SHP77 (cell line): Measurements from ENCODE around the gene GLRA1.
"Not testable (repeated sequence)": the region's sequence is repeated elsewhere in the genome, so short reads cannot be mapped to it uniquely, and the experiment has no call there.

Experiments
- DNase-seq, 2 experiments: peaks; one replicate each; lab custom pipeline; 2025; lab: John Stamatoyannopoulos, UW

The GLRA1 gene

GRCh38 chr5:151881621-151882225 lies 42.9 kb downstream of the GLRA1 start:
- DNase-seq, result no peak

GRCh38 chr5:151880324-151880723 lies 44.3 kb downstream of the GLRA1 start:
- no peak for DNase-seq

DNA sequence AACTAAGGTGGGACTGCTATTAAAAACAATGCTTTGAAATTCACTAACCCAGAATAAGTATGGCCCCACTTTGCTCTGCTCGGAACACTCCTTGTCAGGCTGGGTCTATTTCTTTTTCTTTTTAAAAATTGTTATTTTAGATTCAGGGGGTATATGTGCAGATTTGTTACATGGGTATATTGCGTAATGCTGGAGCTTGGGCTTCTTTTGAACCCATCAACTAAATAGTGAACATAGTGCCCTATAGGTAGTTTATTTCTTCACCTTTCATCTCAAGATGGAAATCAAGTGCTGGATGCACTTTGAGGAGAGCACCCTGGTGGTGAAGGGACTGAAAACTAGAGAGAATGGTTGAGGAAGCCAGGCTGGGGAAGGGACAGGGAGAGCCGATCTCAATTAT lies 51.0 kb downstream of the GLRA1 start:
- no peak for DNase-seq

DNA sequence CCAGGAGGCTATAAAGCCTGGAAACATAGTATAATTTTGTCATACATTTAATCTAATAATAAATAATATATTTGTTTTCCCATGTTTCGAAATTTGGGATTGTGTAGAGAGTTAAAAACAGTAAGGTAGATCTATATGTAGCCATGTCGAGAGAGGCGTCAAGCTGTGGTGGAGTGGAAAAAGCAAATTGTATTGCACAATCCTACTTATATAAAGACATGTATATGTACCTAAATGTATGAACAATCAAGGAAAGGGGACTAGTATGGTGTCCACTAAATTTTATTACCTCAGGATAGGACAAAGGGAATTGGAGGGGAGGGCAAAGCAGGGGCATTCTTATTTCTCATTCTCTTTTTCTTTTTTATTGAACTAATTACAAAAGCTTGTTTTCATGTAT lies 52.0 kb downstream of the GLRA1 start:
- DNase-seq, result no peak

- DNase-seq, result no peak
These were observed 53.8 kb downstream of the GLRA1 start for GRCh38 chr5:151870820-151871219.

- DNase-seq, result no peak
These were observed 54.4 kb downstream of the GLRA1 start for GRCh38 chr5:151870271-151870670.

DNA sequence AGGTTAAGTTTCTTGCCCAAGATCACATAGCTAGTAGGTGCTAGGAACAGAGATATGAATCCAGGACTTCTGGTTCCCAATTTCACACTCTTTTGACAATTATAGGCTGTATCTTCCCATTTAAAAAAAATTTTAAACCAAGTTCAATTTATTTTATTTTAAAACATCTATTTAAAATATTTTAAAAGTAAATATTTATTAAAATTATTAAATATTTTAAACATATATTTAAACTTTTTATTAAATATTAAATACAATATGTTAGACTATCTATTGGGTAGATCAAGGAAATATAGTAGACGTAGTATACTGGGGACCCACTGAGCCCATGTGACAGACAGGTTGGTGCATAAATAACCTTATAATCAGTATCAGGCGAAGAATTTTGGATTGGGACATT lies 54.8 kb downstream of the GLRA1 start:
- no peak for DNase-seq

GRCh38 chr5:151868451-151868850 lies 56.2 kb downstream of the GLRA1 start:
- no peak for DNase-seq

- no peak for DNase-seq
These were observed 60.4 kb downstream of the GLRA1 start for GRCh38 chr5:151864061-151864748.

GRCh38 chr5:151863566-151863965 lies 61.1 kb downstream of the GLRA1 start:
- DNase-seq, result no peak

DNA sequence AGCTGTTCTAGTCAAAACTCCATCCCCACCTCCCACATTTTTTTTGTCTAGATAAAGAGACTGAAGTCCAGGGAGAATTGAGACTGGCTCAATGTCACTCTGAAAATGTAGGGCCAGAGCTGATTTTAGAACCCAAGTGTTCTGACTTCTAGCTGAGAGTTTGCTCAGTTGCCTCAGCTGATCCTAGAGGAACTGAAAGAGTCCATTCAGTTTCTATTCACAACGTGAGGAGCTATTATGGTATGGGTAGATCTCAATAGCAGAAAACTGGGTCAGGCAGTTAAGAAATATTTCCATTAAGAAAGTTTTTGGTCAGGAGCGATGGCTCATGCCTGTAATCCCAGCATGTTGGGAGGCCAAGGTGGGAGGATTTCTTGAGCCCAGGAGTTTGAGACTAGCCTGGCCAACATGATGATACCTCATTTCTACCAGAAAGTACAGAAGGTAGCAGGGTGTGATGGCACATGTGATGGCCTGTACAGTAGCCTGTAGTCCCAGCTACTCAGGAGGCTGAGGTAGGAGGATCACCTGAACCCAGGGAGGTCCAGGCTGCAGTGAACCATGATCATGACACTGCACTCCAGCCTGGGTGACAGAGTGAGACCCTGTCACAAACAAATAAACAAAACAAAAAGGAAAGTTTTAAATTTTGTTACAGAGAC lies 61.7 kb downstream of the GLRA1 start:
- no peak for DNase-seq

- not testable (repeated sequence) for DNase-seq
These were observed 63.8 kb downstream of the GLRA1 start for GRCh38 chr5:151860867-151861266.

- no peak for DNase-seq
These were observed 67.8 kb downstream of the GLRA1 start for GRCh38 chr5:151856861-151857260.

DNA sequence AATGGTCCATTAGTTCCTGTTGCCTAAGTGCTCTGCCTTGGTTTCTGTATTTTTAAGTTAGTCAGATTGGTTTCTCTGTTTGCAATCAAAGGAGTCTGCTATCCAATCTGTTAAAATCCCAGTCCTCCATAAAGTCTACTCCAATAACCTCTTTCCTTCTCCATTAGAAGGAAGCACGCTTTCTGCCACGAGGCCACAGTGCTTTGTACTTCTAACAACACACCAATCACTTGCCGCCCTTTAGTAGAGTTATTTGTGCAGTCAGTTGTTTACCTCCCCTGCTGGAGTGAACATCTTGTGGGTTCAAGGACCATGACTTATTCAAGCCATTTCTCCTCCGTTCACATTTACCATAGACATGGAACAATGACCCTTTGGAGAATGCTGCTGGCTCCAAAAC lies 69.0 kb downstream of the GLRA1 start:
- DNase-seq, result no peak

GRCh38 chr5:151847871-151848270 lies 76.8 kb downstream of the GLRA1 start:
- DNase-seq, result no peak

- DNase-seq, result no peak
These were observed 77.9 kb downstream of the GLRA1 start for GRCh38 chr5:151846765-151847164.

- DNase-seq, result not testable (repeated sequence)
These were observed 91.8 kb downstream of the GLRA1 start for GRCh38 chr5:151832843-151833242.

DNA sequence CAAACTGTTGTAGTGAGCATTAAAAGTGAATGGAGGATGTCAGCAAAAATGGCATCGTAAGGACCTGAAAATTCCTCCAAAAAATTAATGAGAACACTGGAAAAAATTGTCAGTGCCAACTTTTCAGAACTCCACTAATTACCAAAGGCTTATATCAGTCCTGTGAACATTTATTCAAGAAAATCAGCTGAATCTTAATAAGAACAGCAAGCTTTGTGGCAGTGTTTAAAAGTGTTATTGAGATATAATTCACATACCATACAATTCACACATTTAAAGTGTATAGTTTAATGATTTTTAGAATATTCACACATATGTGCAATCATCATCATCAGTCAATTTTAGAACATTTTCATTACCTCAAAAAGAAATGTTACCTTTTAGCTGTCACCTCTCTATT lies 95.3 kb downstream of the GLRA1 start:
- DNase-seq, result no peak

- peak; percentile 27 to 52 for DNase-seq
These were observed 99.2 kb downstream of the GLRA1 start for GRCh38 chr5:151825445-151825844.

DNA sequence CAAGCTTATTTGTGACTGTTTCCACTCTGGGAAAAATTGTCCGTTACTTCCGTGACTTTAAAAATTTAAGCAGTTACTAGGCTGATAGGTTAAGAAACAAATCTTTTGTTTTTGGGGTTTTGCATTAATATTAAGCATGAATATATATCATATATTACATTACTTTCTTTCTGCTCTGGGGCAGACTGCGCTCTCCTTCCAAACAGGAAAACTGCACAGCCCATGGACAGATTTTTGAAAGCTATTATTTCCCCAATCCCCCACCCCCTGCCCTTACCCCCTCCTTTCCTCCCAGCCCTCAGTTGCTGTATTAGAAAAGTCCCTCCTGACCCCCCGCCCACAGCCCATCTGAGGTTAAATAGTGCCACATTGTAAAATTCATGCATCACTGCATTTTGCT lies 102.5 kb downstream of the GLRA1 start:
- no peak for DNase-seq

DNA sequence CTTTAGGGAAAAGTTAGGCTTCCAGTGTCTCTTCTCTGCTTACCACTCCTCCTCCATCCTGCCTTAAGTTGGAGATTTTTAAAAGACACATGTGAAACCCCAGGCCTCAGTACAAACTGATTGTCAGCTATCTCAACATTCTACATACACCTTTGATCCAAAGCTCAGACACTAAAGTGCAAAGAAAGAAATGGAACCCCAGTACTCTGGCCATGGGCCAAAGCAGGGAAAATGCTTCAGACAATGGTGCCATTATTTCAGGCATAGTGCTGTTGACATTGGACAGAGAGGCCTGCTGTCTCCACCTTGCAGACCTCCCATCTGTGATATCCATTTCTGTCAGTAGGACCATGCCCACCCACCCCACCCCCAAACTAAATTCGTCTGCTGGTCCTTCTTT lies 103.7 kb downstream of the GLRA1 start:
- DNase-seq, result no peak

- no peak for DNase-seq
These were observed 104.4 kb downstream of the GLRA1 start for GRCh38 chr5:151820271-151820670.

DNA sequence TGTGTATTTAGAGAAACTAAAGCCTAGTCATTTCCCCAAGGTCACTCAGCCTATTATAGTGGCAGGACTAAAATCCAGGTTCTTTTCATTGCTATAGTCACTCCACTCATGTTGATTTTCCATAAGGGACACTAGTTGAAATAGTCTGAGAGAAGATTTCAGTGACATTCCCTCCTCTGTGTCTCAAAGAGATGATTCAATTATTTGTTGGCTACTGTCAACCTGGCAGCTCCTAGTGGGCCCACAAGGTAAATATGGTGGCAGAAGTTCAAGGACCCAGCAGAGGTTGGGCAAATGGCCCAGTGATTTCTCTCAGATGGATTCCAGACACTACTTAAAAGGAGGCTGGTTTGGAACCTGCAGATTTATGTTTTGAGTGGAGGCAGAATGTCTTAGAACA lies 104.8 kb downstream of the GLRA1 start:
- DNase-seq, result no peak

DNA sequence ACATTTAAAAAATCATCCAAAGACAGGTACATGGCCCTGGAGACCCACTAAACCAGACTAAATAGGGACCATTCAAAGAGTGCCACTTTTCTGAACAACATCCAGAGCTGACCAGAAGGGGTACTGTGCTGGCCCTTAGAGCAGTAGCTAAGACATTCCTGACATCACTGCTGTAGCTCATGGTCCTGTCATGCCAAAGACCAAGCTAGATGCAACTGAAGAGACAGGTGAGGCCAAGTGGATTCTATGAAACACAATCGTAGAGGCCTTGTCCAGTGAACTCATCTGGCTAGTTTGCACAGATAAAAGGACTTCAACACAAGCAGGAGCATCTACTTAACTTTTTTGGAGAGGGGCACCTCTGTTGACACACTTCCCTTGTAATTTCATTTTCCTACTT lies 109.6 kb downstream of the GLRA1 start:
- DNase-seq, result no peak
